HG03159 (cell line): Measurements from ENCODE around the gene NDUFB3.

Experiments
- ATAC-seq: cut with Tn5 transposase; IDR thresholded peaks from one replicate; pipeline ENCODE4 v1.9.1; 2021; ENCODE audit warnings: mild to moderate bottlenecking, moderate library complexity; ENCODE audit not compliant: unreplicated experiment

Gene NDUFB3

GRCh38 chr2:201127570-201127969, 55.8 kb downstream of the NDUFB3 start:
- ATAC-seq: no peak

DNA sequence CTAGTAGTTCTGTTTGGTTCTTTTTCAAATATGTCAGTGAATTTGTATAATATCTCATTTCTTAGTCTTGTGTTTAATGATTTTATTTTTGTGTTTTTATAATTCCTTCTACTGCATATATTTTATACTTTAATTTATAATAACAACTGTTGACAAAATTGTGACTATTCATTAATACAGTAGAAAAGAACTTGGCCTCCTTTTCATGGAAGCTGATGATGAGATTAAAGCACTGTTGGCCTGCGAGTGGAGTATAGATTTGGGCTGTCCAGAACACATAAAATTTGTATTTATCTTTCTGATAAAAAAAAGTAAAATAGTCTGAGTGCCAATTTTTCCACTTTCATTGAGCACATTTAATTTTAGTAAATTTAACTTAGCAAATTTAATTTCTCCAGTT, 56.2 kb downstream of the NDUFB3 start:
- no peak for ATAC-seq

DNA sequence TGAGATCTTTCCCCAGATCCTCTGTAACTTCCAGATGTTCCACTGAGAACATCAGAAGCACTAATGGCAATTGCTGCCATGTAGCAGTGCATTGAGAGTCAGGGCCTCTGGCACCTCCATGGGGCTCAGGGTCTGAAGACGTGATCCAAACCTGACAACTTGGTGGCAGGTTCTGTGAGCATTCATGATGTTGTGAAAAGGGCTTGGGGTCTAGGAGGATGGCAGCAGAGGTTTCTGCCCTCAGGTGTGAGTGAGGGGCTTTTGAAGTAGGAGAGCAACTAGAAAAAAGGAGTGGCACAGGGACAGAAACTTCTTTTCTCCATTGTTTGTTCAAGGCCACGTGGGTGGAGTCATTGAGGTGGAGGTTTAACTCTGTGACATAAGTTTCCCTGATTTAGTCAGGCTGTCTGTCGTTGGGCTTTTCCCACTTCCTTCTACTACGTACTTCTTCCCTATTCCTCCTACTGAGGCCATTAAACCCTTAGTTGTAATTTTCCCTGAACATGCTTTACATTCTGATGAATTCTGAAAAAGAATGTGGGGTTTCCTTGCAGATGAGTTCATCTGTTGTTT, 57.2 kb downstream of the NDUFB3 start:
- no peak for ATAC-seq

- ATAC-seq: no peak
These were observed 58.9 kb downstream of the NDUFB3 start for GRCh38 chr2:201130524-201131186.

DNA sequence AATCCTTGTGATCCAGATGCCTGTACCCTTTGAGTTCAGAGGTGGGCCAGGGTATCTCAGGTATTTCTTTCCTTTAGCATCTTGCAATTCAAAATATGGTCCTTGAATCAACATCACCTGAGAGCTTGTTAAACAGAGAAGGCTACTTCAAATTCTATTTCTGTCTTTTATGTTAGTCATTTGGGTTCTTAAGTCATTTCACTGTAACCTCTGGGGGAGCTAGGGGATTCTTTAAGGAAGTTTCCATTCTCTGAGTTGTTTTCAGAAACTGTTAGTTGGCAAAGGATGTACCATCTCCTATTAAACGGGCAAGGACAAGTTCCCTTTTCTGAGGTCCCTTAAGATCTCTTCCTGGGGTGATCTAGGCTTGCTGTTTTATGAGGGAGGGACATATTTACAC, 60.7 kb downstream of the NDUFB3 start:
- no peak for ATAC-seq
